Colonic mucosa (tissue), 4 donors: ENCODE measurements around the gene MOXD1. TPM values are rescaled to one million over a fixed set of nuclear protein-coding genes. Genes with fewer than 3 reads are reported as not detected.

ENCODE experiments used
- DNase-seq: peaks from one replicate; pipeline ENCODE4 v3.0.0-alpha.2; 2020
- H3K27ac ChIP-seq: fragments of 200-600 bp; one replicate; pipeline ENCODE4 v1.8.0; 2021
- H3K27me3 ChIP-seq: fragments of 200-600 bp; one replicate; pipeline ENCODE4 v1.8.0; 2021
- H3K36me3 ChIP-seq: fragments of 200-600 bp; one replicate; pipeline ENCODE4 v1.8.0; 2021
- H3K4me1 ChIP-seq: fragments of 200-600 bp; one replicate; pipeline ENCODE4 v1.8.0; 2021; ENCODE audit warnings: mild to moderate bottlenecking
- H3K4me3 ChIP-seq: fragments of 200-600 bp; one replicate; pipeline ENCODE4 v1.8.0; 2021
- H3K9ac ChIP-seq, 2 donors: one replicate each; pipeline ENCODE4 v1.7.0; 2013; ENCODE audit warnings: control low read depth in 2 of 2, low read depth in 2 of 2, low read length in 2 of 2
- H3K9me3 ChIP-seq: fragments of 200-600 bp; one replicate; pipeline ENCODE4 v1.8.0; 2021
- intact Hi-C: fragments of 100-400 bp; cut with DNase I; formaldehyde crosslinking; loops from one replicate; pipeline ENCODE4 v1.14.1; 2022
- total RNA-seq, 2 donors: library from RNA; stranded (reverse); fragmentation: NEBNext Ultra II Directional in 1 of 2; extraction: Animal tissue kit (Norgen Biotek cat#: 25700) in 1 of 2; gene quantifications; one replicate each; pipeline ENCODE4 v1.2.1, GENCODE V29; 2021
- TF ChIP-seq, protein P1 (sequence below): fragments of 200-600 bp; IDR thresholded peaks from one replicate; pipeline ENCODE4 v1.8.0; 2022; ENCODE audit warnings: antibody characterized with exemption, mild to moderate bottlenecking
- donor health status: healthy.
- donor health status: DM: no; HTN: no; CAD: no.
- donor health status: DM: no; HTN: no; CAD: no.

Gene MOXD1
- total RNA-seq, 2 donors from 2014 or later, result 2.3 to 5.6 TPM

DNA sequence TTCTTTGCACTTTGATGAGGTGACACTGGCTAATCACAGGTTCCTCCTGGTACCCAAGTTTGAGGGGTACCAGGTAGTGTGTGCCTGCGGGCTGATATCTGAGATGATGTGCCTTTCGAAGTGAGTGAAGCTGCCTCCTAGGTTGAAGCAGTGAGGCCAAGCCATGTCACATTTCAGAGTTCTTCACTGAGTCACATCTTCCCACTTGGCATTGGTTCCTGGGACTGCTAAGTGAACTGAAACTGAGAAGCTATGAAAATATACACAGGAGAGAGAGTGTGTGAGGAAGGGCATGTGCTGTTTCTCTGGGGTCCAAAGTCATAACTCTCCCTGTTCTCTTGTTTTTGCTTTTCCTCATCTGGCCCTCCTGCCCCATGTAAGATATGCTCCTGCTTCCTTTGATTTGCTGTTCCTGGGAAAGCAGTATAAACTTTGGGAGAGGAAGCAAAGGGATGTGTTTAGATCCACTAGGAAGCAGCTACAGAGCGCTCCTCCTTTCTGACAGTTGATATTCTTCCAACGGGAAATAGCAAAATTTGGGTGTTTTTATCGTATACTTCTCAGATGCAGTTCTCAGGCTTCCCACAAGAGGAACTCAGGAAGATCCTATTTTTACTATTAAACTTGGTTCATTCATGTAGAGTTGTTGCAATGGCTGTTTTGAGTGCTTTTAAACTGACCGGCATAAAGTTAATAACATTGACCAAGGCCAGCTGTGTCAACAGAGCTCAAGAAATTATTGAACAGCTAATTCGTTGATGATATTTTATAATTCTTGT, 153.7 kb downstream of the MOXD1 start:
- Histone ChIP-seq H3K4me1 (no peaks in the 10 kb centered on the region), H3K4me3 (no peak overlapping the region), H3K27ac (no peak overlapping the region), H3K36me3 (no peaks in the 10 kb centered on the region), H3K9me3 (no peaks in the 10 kb centered on the region), H3K9ac (no peak overlapping the region), H3K27me3 (no peaks in the 10 kb centered on the region)
- DNase-seq, result no peak
- intact Hi-C loops, result no loop called here
- TF ChIP-seq, protein P1, sequence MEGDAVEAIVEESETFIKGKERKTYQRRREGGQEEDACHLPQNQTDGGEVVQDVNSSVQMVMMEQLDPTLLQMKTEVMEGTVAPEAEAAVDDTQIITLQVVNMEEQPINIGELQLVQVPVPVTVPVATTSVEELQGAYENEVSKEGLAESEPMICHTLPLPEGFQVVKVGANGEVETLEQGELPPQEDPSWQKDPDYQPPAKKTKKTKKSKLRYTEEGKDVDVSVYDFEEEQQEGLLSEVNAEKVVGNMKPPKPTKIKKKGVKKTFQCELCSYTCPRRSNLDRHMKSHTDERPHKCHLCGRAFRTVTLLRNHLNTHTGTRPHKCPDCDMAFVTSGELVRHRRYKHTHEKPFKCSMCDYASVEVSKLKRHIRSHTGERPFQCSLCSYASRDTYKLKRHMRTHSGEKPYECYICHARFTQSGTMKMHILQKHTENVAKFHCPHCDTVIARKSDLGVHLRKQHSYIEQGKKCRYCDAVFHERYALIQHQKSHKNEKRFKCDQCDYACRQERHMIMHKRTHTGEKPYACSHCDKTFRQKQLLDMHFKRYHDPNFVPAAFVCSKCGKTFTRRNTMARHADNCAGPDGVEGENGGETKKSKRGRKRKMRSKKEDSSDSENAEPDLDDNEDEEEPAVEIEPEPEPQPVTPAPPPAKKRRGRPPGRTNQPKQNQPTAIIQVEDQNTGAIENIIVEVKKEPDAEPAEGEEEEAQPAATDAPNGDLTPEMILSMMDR, result no peak

DNA sequence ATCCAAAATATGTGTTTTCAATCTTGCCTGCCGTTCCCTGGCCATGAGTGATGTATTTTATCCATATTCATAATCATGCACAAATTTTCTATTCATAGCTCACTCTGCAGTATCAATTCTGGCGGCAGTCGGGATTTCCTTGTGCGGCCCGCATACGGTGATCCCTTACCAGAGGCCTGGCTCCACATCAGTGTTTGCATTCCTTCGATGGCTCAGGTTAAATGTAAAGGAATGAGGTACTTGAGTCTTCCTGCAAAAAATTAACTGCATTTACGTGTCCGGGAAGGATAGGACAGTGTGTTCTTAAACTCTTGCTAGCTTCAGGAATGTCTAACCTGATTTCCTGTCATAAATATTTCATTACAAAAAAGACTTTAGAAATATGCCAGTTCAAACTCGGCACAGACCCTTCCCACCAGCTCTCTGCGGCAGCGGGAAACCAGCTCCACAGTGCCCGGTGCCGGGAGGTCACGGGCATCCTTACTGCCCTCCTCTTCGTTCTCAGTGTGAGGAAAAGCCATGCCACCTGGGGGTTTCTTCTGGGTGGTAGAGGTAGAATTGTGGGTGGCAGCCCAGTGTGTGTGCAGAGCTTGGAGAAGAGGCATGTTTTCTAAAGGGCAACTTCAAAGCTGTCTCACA, 154.5 kb downstream of the MOXD1 start:
- H3K9ac ChIP-seq, result no peak overlapping the region
- H3K36me3 ChIP-seq, result no peaks in the 10 kb centered on the region
- TF ChIP-seq, protein P1, result no peak
- intact Hi-C loops, result no loop called here
- H3K27ac ChIP-seq, result no peak overlapping the region
- no peak overlapping the region for H3K4me3 ChIP-seq
- H3K27me3 ChIP-seq, result no peaks in the 10 kb centered on the region
- DNase-seq, result no peak
- H3K4me1 ChIP-seq, result no peaks in the 10 kb centered on the region
- H3K9me3 ChIP-seq, result no peaks in the 10 kb centered on the region

DNA sequence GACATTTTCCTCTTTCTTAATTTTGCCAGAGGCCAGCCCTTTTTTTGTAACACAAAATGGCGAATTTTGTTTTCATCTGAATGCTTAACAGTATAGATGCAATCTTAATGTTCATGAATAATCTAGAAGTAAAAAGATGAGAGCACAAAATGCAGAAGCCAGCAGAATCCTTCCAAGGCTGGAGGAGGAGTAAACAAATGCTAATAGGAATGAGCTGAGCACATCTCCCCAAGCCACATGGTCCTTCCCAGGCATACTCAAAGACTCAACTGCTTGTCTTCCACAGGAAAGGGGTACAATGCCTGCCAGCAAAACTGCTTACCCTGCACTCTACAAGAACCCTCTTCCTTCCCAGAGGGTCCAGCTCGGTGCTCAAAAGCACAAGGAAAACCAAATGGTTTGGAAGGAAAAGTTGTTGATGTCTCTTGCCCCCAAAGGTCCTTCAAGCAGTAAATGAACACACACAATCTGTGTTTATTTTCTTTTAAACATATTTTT, 155.1 kb downstream of the MOXD1 start:
- no peak overlapping the region for H3K4me3 ChIP-seq
- H3K27ac ChIP-seq, result no peak overlapping the region
- no peaks in the 10 kb centered on the region for H3K27me3 ChIP-seq
- H3K9ac ChIP-seq, result no peak overlapping the region
- no peak for DNase-seq
- no peaks in the 10 kb centered on the region for H3K9me3 ChIP-seq
- H3K4me1 ChIP-seq, result no peaks in the 10 kb centered on the region
- intact Hi-C loops, result no loop called here
- no peaks in the 10 kb centered on the region for H3K36me3 ChIP-seq
- TF ChIP-seq, protein P1, result no peak

Other genes with a start within 250 kb of the MOXD1 start
- 10 to 100 TPM; 30.5 to 52.8 TPM for gene STX7, start 111.6 kb upstream of the MOXD1 start, total RNA-seq
- not detected for gene TAAR9, start 136.8 kb upstream of the MOXD1 start, total RNA-seq
- gene TAAR8, start 151.2 kb upstream of the MOXD1 start, total RNA-seq, result not detected
- not detected for gene TAAR6, start 168.8 kb upstream of the MOXD1 start, total RNA-seq
- not detected for gene TAAR5, start 188.3 kb upstream of the MOXD1 start, total RNA-seq
- not detected for gene TAAR2, start 222.8 kb upstream of the MOXD1 start, total RNA-seq